ENCODE data around the gene PFKFB2.

GRCh38 chr1:207049974-207050391, 3.1 kb upstream of the PFKFB2 start:
- TF ChIP-seq CTCF (IDR thresholded peaks at IDR 0.05; ENCODE audit: low read length), result peak; percentile 95
- no peak for TF ChIP-seq EZH2 (optimal IDR thresholded peaks at IDR 0.05; ENCODE audit: low read depth, low read length)
- TF ChIP-seq EZH2phosphoT487 (IDR thresholded peaks at IDR 0.05; ENCODE audit: low read length), result no peak
